ENCODE measurements around the gene SLC4A2.

Gene SLC4A2

DNA sequence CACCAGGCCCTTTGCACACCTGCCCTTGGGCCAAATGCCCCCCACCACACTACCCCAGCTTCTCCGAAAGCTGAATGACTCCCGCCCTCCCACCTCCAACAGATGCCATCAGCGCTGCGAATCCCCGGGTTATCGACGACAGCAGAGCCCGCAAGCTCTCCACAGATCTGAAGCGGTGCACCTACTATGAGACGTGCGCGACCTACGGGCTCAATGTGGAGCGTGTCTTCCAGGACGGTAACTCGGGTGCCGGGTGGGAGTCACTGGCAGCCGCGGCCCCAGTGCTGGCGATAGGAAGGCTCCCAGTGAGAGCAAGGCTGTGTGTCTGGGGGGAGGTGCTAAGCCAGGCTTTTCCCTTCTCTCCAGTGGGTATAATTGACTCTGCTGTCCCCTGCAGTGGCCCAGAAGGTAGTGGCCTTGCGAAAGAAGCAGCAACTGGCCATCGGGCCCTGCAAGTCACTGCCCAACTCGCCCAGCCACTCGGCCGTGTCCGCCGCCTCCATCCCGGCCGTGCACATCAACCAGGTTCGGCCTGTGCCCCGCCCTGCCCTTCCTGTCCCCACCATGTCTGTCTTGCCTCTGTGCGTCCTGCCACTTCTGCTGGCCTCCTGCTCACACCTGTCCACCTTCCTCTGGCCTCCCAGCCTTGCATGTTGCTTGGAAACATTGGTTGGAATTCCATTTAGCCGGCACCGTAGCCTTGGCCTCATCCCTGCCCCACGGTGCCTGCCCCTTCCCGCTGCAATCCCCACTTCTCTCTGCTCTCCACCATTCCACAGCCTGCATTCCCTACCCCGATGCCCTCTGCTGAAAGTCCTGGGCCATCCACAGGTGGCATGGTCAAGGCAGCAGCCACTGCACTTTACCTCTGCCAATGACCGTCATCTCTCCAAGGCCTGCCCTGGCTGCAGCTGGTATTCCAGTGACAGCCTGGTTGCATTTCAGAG is 59.0 kb downstream of the SLC4A2 start:
- DNase-seq = no peak

DNA sequence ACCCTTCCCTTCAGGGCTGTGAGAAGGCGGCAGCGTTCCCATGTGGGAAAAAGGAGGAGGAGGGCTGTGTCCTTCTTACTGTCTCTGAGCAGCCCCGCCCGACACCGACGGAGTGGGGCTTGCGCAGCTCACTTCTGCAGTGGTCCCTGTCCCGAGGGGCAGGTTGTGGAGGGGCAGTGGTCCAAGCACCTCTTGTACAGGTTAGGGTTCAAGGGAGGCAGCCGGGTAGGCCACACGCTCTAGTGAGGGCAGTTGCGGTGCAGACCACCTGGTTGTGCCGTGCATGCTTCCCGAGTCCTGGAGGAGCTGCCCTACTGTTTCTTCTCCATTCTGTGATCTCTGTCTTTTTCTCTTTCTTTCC is 59.6 kb downstream of the SLC4A2 start:
- no peak for DNase-seq

DNA sequence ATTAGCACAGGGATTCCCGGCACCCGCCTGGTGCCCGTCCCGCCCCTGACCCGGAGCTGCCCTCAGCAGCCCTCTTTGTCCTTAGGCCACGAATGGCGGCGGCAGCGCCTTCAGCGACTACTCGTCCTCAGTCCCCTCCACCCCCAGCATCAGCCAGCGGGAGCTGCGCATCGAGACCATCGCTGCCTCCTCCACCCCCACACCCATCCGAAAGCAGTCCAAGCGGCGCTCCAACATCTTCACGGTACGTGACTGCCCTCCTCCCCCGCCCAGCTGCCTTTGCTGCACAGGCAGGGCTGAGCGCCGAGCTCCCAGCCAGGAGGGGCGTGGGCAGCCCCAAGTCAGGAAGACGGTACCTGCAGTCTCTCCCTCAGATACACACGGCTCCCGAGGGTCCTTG is 60.5 kb downstream of the SLC4A2 start:
- no peak for DNase-seq

DNA sequence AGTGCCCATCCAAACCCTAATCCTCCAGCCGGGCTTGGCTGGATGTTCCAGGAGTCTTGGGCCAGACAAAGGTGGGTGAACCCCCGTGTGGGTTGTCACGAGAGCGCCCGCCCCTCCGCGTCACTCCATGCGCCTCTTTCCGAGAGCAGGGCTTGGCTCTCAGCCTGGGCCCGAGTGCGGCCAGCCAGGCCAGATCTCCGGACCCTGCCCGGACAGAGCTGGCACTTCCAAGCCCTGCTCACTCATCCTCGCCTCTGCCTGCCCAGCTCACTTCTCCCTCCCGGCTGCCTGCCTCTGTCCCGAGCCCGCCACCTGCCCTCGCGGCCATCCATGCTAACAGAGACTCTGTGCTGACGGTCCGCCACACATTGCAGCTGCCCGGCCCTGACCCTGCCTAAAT is 61.5 kb downstream of the SLC4A2 start:
- no peak for DNase-seq

DNA sequence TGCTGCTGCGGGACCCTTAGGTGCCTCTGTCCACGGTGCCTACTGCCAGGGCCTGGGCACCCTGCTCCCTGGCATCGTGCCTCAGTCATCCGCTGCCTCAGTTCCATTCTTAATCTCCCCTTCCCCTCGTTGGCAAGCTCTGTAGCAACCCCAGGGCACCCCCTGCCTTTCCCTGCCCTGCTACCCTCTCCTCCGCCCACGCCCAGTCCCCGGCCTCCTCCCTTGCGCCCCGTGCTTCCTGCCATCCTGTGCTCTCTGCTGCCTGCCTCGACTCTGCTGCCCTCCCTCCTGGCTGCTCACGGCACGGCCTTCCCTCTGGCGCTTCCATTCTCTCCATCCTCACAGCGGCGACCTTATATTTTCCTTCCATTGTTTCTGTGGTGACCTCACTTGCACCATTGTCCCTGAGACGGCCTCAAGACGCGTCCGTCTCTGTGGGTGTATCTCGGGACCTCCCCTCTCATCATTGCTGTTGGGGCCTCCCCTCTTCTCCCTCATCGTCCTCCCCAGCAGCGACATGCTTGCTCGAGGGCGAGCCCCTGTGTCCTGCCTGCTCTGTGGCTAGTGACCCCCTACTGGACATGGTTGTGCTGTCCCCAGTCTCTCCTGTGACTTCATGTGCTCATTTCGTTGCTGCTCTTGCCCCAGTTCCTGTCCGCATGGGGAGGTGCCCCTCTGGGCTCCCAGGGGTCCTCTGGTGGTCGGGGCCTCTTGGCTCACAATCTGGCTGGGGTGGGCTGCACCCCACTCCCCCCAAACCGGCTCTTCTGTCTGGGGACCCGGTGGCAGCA is 62.2 kb downstream of the SLC4A2 start:
- no peak for DNase-seq

DNA sequence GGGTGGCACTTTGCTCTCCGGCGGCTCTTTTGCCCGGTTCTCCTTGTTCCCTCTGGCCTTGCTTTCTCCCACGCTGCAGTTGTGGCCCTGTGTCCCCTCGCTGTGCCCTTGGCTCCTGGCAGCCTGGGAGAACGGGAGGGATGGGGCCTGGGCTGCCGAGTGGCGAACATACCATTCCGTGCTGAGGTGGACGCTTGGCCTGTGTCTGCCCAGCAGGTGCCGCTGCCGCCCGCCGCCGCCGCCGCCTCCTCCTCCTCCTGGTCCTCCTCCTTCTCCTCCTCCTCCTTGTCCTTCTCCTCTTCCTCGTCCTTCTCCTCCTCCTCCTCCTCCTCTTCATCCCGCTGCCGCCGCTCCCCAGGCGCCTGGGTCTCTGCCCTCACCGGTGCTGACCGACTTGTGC is 62.9 kb downstream of the SLC4A2 start:
- no peak for DNase-seq

DNA sequence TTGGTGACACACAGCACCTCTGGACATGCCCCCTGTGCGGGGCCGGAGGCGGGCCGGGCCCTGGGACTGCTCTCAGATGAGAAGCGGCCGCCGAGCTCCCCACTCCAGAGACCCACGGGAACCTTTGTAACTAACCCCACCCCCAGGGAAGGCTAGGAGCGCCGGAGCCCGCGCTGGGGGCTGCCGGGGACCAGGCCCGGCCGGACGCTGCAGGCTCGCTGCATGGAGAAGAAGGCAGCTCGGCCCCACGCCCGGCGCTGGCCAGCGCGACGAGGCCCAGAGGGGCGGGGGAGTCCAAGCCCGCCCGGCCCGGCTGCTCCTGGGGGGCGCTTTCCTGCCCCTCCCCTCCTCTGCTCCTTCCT is 63.4 kb downstream of the SLC4A2 start:
- DNase-seq = no peak

DNA sequence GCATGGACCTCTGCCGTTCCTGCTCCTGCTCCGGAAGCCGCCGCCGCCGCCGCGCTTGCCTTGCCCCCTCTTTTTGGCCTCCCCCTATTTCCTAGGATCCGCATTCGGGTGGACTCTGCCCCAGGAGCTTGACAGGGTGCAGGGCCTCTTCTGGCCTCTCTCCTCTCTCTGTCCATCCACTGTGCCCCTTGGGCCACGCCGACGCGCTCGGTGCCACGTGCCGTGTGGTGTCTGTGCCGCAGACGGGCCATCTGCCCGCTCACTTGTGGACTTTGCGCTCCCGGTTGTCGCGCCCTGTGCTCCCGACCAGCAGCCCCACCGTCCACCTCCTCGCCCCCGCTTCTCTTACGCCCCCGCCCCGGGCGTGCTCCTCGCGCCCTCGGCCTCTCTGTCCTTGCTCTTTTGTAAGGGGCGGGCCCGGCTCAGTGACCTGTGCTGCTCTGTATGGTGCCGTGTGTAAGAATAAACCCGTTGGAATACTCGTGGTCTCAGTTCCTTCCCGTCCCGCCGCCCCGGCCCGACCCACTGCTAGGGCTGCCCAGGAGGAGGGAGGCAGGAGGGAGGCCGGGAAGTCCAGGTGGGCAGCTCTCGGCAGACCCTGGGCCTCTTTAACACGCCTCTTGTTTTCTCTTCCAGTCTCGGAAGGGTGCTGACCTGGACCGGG is 63.9 kb downstream of the SLC4A2 start:
- DNase-seq = no peak

DNA sequence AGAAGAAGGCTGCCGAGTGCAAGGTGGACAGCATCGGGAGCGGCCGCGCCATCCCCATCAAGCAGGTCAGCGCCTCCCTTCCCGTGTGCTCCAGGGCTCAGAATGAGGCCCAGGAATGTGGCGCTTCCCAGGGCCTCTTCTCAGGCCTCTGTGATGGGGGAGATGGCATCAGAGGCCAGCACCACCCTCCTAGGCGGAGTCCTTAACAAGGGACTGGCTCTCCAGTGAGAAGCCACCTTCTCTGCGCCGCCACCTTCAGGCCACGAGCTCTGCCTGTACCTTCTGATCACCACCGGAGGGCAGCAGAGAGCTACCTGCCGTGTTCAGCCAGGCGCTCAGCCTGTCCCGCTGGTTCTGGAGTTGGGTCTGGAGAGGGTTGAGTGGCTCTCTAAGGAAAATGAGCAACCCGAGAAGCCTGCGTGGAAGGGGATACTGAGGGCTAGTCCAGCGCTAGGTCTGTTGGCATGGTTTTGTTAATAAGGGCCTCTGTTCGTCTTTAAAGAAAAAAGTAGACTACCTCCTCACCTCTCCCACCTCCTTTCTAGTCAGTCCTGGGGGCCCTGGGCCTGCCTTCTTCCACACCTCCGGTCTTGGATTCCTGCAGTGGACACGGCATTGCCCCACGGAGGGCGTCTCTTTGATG is 64.6 kb downstream of the SLC4A2 start:
- peak; percentile 80 for DNase-seq

DNA sequence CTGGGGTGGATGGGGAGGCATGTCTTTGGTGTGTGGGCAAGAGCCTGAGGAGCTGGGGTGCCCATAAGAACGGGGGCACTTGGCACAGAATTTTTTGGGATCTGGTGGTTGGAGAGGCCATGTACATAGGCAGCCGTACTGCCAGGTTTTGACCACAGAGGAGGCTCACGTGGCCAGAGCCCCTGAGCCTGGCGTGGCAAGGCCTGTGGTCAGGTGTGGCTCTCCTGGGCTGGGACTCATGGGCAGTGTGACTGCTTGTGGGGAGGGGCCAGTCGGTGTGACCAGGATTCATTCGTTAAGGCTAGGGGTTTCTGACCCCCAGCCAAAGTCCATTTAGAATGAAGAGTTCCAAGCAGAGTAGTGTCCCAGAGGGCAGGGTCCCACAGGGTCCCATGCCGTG is 65.1 kb downstream of the SLC4A2 start:
- DNase-seq = no peak

DNA sequence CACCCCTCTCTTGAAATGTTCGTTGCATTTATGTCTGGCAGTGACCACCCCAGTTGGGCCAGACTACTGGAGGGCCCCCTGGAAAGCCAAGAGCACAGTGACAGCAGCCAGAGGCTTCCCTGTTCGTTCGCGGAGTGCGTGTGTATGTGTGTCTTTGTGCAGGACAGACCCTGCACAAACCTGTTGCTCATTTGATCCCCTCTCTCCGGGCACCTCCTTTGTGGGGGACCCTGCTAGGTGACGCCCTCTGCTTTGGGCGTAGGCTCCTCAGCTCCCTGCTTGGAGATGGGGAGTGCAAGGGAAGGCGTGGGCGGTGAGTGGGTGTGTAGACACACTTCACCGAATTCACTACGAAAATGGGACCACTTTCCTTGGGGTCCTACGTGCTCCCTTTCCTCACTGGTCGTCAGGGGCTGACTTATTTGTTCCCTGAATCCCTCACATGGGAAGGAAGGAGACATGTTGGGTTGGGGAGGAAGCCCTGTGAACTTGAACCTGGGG is 65.6 kb downstream of the SLC4A2 start:
- no peak for DNase-seq

DNA sequence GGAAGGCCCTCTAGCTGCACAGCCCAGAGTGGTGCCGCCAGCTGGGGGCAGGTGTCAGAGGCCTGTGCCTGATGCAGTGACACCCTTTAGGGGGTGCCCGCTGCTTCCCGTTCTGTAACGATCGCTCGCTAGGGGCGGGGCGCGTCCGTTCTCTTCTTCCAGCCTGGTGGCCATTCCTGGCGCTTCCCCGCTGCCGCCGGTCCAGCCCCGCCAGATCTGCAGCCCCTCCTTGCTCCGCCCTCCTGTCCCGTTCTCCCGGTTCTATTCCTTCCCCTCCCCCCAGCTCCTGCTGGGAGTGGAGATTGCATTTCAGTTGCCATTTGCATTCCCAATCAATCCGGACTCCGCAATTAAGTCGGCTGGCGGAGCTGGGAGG is 66.1 kb downstream of the SLC4A2 start:
- peak; percentile 74 for DNase-seq

DNA sequence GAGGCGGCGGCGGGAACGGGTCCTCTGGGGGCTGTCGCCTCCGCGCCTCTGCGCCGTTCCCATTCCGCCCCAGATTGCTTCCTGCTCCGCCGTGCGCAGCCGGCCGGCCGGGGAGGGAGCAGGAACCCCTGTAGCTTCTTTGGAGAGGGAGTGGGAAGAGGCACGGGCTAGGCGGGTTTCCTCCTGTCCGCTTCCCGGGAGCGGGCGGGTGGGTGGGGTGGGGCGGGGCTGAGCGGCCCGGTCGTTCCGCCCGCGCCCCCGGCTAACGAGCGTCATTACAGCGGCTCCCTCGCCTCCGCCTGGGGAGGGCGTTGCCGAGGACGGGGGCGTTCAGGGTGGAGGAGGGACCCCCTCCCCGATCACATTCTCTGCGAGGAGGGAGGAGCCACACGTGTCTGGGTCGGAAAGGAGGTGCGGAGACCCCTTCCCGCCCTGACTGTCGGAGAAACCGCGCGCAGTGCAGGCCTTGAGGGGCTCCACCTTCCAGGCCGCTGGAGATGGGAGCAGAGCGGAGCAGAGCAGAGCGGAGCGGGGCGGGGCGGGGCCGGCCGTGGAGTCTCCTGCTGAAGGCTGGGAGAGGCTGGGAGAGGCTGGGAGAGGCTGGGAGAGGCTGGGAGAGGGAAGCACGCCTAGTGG is 66.6 kb downstream of the SLC4A2 start:
- DNase-seq = no peak

All from NCI-H526 treated with DMSO at 0.1 percent for 48 hours (cell line).